ENCODE results near the gene MAK.
"Not testable (repeated sequence)": the region's sequence is repeated elsewhere in the genome, so short reads cannot be mapped to it uniquely, and the experiment has no call there.

Gene MAK

DNA sequence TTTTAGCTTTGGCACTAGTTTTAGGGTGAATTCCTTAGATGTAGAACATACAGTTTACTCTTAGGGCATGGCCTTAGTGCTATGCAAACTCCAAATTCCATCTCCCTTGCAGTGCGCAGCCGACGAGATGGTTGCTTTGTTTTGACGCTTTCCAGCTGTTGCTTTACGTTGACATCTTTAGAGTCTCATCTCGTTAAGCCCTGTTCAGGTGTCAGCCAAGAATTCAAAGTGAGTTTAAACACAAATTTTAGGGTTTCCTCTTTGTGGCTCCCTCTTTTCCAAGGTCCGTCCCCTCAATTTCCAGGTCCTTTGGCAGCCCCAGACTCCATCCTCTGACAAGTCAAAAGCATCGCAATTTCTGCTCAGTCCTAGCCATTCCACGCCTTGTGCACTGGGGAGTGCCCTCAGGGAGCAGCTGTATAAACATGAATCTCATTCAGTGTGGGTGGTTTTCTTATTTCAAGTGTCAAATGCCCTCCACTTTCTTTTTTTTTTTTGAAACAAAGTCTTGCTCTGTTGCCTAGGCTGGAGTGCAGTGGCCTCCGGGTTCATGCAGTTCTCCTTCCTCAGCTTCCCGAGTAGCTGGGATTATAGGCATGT, 14.1 kb upstream of the MAK start:
- no peak for DNase-seq

DNA sequence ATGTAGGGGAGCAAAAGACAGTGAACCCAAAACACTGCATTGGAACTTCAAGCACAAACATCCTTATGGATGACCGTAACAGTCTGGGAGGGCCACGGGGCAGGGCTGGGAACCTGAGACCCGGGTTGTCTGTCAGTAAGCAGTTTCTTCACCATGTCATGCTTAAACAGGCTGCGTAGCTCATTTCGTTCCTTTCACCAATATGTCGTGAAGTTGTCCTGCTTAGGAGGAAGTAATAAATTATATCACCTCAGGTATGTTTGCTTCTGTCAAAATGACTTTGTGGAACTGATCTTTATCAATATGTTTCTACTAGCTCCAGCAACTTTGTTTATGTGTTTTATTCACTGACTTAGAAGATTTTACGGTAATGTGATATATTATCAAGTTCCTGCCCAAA, 12.4 kb upstream of the MAK start:
- no peak for DNase-seq

DNA sequence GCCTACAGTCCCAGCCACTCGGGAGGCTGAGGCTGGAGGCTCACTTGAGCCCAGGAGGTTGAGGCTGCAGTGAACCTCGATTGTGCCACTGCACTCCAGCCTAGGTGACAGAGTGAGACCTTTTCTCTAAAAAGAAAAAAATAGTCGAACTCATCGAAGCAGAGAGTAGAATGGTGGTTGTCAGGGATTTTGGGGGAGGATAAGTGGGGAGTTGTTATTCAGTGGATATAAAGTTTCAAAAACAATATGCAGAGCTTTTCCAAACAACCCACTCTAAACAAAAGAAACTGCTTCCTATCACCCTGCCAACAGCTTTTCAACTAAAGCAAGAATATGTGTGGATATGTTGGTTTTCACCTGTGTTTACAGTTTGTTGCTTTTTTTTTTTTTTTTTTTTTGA, 11.6 kb upstream of the MAK start:
- DNase-seq, result no peak

DNA sequence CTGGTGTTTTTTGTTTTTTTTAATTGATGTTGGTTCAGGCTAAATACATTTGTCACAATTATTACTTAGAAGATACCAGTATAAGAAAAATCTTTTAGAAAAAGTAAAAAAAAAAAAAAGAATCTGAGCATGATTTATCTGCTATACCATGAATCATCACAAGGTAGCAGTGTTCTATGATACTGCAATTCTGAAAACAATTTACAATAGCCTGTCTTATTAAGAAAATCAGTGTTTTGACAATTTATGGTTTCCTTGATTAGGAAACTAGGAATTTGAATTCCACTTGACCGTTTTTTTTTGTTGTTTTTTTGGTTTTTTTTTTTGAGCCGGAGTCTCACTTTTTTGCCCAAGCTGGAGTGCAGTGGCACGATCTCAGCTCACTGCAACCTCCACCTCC, 9.3 kb upstream of the MAK start:
- DNase-seq, result no peak

DNA sequence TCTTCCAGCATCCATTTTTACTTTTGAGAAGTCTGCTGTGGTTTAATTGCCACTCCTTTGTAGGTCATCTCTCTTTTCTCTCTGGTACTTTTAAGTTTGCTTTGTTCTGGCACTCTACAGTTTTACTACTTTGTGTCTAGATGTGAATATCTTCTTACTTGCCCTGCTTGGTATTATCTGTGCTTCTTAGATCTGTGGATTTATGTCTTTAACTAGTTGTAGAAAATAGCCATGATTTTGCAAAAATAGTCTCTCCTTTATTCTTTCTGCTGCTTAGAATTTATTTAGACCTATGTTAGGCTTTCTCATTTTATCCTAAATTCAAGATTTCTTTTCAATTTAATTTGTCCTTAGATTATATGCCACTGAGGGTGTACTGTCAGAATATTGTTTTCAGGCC, 5.2 kb upstream of the MAK start:
- DNase-seq, result no peak

DNA sequence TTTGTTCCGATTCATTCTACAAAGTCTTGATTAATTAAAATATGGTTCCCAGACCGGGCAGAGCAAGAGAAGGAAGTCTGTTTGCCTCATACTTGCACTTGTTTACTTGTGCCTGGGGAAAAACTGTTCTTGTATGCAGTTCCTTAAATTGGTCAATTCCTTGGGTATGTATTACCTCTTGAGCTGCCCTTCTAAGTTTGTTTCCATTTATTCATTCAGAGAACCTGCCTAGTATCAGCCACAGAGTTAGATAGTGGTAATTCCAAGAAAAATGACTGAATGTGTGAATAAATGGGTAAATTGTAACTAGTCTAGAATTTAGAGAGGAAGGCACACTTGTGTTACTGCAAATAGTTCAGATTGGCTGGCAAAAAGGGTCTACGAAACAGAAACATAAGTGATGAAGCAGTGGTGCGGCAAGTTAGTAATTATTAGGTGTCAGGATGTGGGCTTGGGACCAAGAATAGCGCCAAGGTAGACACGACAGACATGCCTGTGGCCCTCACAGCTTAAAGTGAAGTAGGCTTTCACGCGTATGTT, 525 bp upstream of the MAK start:
- DNase-seq, result no peak

DNA sequence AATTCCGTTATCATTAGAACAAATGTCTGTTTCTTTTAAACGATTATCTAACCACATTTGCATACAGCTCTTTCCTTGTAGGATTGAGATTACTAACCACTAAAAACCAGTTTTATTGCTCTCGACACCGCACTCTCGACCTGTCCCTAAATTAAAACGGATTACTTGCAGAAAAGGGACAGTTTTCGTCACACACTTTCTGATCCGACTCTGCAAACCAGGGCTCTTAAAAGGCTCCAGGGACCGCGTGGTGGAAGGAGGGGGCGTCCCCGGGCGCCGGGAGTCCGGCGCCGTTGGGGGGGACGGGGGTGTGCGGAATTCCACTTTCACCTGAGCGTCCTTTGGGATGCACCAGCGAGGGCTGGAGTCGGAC, 731 bp downstream of the MAK start:
- no peak for DNase-seq

DNA sequence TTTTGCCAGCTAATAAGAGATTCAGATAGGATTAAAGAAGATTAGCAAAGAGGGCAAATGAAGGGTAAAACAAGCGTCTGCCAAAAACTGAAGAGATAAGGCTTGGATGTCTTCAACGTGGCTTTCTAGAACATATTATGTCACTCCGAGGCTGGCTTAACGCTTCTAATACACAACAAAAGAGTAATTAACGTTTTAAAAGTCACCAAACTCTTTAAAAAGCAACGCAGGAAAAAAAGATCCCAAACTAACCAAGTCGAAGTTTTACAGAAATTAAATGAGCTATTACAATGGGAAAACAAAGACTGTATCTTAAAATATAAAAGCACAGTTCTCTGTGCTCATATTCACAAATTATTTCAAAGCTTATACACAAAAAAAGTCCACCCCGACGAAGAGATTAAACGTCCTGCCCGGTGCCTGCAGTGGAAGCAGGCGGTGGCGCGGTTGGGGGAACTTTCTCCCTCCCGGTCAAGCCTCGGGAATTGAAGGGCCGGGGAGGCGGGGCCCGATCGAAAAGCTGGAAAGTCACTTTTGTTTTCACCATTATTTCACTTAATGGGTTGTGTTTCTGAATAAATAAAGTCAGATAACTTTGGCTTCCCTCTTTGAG, 1.2 kb downstream of the MAK start:
- no peak for DNase-seq

DNA sequence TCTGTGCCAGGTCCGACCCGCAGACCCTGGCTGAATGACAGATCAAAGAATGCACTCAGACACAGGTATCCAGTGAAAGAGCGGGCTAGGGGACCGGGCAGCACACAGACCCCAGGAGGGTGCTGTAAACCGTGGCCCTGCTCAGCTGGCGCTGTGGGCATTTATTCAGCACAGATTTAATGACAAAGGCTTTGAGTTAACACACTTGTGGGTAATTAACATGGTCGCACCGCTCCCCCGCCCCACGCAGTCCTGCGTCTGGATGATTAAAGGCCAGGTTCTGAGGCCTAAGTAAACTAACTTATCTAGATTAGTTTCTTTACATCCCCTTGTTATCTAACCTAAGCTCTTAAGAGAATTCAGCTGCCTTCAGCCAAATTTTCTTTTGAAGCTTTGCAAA, 3.5 kb downstream of the MAK start:
- no peak for DNase-seq

DNA sequence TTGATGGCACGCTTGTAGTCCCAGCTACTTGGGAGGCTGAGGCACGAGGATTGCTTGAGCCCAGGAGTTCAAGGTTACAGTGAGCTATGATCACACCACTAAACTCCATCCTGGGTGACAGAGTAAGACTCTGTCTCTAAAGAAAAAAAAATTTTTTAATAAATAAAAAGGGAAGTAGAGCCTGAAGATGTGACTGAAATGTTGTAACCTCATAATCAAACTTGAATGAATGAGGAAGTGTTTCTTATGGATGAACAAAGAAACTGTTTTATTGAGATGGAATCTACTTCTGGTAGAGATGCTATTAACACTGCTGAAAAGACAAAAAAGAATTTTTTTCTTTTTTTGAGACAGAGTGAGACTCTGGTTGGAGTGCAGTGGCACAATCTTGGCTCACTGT, 6.7 kb downstream of the MAK start:
- no peak for DNase-seq

DNA sequence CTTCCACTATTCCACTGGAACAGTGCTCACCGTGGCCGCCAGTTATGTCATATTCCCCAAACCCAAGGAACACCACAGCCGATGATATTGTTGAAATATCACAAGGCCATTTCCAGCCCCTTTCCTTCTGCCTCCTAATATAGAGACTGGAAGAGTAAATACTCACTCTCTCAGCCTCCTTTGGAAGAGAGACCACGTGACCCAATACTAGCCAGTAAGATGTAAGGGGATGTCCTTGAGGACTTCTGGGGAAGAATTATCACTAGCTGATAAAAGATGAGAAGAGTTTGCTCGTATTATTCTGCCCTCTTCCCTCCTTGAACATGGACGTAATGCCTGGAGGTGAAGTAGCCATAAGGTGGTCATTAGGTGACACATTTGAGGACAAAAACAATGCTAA, 13.5 kb downstream of the MAK start:
- DNase-seq, result no peak

DNA sequence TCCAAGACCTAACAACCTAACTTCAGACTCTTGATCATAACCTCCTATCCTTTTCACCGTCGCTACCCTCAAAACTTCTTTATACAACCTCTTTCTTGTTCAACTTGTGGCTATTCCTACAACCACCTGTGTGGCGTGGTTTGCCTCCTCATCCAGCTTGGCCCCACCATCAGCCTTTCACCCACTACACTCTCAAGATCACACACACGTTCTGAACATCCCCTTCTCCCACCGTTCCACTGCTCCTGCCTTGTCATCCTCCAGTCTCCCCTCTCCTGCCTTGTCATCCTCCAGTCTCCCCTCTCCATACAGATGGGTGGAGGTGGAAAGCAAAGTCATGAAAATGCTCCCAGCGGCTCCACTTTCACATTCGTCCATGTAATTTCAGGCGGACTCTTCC, 14.0 kb downstream of the MAK start:
- DNase-seq, result no peak

DNA sequence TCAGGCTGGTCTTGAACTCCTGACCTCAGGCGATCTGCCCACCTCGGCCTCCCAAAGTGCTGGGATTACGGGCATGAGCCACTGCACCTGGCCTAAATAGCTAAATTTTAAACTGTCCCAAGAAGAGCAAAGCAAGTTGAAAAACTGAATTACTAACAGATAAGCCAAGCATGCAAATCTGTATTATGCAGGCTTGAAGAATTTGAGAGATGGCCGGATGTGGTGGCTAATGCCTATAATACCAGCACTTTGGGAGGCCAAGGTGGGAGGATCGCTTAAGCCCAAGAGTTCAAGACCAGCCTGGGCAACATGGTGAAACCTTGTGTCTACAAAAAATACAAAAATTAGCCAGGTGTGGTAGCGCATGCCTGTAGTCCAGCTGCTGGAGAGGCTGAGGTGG, 24.2 kb downstream of the MAK start:
- DNase-seq, result not testable (repeated sequence)

DNA sequence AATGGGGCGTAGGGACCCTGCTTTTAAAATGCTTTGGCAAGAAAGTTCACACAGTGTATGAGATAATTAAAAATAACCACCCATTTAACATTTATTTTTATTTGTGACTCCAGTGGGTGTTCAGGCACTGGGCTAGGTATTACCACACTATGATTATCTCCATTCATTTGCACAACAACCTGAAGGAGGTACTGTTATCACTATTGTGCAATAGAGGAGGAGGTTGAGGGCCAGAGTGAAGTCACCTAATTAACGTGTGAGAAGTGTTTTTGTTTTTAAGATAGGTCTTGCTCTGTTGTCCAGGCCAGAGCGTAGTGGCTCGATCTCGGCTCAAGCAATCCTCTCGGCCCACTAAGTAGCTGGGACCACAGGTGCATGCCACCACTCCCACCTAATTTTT, 29.2 kb downstream of the MAK start:
- no peak for DNase-seq

DNA sequence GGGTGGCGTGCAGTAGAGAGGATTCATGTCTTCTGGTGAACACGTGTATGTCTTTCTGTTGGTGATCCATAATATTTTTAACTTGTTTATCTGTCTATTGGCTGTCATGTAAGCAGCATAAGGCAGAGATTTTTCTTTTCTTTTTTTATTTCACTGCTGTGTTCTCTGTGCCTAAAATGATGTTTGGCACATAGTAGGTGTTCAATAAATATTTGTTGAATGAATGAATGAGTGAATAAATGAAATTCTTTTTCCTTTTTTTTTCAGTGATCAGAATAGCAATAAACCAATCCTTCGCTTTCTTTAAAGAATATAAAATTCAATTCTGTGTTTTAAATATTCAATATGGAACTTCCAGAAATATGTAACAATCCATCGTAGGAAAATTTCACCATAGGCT, 30.0 kb downstream of the MAK start:
- no peak for DNase-seq

DNA sequence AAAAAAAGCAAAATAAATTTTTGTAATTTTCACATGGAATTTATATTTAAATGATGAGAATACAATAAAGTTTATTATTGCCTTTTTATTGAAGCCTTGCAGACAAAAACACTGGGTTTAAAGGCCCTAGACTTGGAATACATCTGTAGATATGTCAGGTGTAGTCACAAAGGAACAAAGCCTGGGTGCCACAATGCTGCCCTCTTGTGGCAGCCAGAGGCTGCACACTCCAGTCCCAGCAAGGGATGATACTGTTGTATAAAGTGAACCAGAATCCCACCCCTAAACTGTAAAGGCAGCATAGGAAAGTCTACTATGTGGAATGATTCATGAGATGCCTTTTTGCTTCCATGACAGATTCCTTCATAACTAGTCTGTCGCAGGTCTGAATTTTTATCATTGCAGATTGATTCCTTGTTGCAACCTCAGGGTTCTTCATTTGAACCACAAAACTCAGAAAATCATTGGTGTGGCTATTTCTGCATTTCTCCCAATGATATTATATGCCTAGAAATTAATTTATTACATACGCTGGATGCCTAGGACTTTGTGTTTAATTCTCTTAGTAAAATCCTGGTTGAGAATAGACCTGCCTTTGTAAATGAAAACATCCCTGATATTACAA, 37.0 kb downstream of the MAK start:
- peak; percentile 22 to 47 for DNase-seq

DNA sequence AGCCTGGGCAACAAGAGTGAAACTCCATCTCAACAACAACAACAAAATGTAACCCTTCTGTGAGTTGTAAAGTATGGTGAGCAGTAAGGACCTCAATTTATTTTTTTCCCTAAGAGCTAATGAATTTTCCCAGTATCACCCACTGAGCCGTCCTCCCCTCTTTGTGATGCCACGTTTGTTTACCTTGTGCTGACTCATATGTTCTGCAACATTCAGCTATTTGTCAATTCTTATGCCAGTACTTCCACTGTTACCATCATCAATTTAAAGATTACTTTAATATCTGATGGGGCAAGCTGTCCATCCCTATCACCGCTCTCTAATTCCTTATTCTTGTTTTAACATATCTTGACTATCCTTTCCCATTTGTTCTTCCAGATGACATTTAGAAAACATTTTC, 37.5 kb downstream of the MAK start:
- DNase-seq, result no peak

DNA sequence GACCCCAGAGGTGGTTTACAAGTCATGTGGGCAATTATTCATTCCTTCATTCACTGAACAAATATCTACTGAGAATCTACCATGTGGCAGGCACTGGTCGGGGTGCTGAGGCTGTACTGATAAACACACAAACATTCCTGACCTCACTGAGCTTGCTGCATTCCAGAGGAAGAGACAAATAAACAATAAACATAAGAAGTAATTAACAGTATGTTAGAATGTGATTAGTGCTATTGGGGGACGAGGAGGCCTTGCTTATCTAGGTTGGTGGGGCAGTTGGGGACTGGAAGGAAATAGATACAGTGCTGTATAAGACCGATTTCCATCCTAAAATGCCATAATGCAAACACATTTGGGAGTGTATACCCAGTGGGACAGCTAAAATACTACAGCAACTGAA, 44.1 kb downstream of the MAK start:
- DNase-seq, result no peak

DNA sequence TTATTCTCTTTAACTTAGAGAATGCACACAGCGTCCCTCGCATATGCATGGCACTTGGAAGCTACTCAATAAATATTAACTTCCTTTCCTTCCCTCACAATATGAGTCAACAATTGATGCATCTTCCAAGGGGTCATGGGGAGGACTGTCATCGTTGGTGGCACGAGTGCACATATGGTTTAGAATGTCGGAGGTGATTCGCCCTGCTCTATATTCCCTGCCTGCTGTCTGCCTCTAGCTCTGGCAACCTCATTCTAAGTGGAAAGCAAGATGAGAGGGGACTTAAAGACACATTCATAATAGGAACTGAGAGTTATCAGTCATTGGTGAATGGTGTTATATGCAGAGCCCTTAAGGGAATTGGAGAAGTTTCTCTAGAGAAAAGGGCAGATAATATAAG, 44.6 kb downstream of the MAK start:
- no peak for DNase-seq

DNA sequence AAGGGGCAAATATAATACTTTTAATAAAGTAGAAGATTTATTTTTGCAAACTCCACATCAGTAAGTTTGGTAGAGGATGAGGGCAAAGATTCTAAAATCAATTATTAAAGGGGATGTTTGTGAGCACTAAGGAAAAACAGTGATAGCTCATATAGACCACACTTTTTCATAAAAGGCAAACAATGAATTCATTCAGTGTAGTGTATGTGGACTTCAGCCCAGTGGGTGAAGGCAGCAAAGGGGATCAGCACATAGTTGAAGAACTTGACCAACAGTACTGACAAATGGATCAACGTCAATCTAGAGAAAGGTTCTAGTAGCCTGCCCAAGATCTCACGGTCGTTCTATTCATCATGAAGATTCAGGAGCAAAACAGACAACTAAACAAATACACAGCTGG, 45.3 kb downstream of the MAK start:
- no peak for DNase-seq

DNA sequence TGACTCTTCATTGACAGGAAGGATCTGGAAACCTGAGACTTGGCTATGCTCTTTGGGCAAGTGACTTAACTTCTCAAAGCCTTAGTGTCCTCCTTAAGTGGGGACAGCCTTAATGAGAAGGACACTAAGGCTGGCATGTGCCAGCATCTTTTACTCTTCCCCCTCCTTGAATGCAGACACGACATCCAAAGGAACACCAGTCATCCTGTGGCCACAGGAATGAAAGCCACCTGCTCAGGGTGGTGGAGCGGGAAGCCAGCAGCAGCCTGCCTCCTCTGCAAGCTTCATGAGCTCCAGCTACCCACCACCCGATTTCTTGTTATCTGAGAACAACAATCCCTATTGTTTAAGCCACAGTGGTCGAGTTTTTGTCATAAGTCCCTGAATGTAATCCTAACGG, 46.2 kb downstream of the MAK start:
- DNase-seq, result no peak

DNA sequence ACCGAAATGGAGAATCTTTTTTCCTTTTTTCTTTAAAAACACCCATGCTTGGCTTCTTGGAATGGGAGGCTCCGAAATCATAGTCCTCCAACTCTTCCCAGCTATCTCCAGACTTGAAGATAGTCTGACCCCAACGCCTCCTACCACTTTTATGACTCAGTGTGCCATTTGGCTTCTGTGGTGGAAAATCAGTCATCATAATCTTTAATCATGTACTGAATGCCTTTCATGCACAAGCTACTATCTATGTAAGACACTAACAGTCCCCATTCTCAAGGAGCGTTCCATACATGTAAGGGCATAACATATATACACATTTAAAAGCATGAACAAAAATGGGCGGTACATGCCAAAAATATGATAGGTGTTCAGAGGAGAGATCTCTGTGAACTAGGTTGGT, 46.7 kb downstream of the MAK start:
- DNase-seq, result no peak

DNA sequence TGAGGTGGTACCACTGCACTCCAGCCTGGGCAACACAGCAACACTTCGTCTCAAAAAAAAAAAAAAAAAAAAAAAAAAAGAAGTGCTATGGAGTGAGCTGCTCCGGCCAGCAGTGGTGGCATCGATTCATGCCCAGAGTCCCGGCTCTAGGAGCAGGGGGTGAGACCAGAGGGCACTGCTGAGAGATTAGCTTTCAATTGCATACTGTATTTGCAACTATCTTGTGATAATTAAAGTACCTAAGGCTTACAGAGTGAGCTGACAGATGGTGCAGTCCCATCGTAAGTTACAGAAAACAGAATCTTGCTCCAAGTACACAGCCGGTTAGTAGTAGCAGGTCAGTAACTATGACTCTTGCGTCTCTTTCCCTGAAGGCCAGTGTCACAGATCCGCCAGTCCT, 59.3 kb downstream of the MAK start:
- no peak for DNase-seq

DNA sequence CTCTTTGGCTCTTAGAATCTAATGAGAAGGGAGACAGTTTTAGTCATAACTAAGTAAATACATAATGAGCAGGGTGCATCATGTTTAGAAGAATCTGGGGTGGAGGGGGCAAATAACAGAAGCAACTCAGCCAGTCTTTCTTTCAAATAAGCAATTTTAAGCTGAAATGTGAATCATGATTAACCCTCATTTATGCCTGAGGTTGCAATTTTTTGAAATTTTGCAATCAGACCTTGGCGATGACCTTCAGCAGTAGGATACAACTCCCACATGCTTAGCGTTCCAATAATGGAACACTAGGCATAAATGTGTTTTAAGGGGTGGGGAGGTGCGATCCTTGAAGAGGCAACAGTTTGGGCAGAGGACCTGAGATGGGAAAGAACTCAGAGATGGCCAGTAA, 60.1 kb downstream of the MAK start:
- DNase-seq, result no peak

DNA sequence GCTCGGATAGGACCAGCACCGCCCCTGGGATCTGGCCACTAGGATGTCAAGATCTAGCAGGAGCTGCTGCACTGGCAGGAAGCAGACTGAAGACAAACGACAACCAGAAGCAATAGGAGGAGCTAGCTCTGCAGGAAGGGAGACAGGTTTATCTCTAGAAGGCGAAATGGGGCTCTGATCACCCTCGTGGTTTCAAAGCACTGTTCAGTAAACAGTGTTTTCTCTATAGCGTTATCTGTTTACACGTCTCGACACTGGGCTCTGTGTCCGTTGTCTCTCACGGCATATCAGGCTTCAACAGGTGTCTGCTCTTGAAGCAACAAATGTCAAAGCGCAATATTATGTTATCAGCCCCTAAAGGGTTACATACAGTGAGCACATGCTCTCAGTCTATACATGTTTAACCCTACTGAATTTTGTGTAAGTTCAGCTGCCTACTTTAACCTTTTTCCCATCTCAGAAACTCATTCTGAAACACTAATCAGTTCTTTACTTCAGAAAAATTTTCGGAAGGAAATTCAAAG, 66.9 kb downstream of the MAK start:
- DNase-seq, result no peak
